HG03159 (cell line): ENCODE results near the gene NAXD.
"Not testable (repeated sequence)": the region's sequence is repeated elsewhere in the genome, so short reads cannot be mapped to it uniquely, and the experiment has no call there.

Source experiments
- ATAC-seq: cut with Tn5 transposase; IDR thresholded peaks from one replicate; pipeline ENCODE4 v1.9.1; 2021; ENCODE audit warnings: mild to moderate bottlenecking, moderate library complexity; ENCODE audit not compliant: unreplicated experiment

NAXD gene

GRCh38 chr13:110593430-110594130 lies 21.8 kb upstream of the NAXD start:
- ATAC-seq: peak; percentile 92

DNA sequence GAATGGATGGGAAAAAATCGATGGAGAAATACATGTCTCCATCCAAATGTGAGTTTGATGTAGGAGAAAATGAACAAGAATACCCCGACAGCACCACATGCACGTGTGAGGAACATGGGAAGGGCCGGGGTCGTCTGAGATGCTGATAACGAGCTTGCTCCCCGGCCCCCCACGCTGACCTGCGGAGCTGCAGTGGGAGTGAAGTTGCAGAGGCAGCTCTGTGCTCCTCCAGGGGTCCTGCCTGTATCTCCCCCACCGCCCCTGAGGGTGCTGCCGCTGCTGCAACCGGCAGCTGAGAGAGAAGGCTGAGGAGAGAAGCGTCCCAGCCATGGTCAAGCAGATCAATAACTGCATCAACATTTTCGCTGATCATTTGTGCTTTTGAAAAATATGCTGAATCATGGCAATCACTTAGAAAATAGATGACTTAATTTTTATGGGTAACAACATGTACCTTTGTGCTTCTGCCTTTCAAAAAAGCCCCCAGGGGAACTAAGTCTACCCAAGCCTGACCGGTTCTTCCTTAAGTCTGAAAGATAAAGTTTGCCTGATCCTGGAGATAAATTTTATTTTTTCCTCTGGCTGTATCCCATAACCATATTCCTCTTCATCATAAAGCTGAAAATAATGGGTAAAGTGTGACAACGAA lies 18.2 kb upstream of the NAXD start:
- no peak for ATAC-seq

GRCh38 chr13:110600261-110600819 lies 15.0 kb upstream of the NAXD start:
- no peak for ATAC-seq

GRCh38 chr13:110600980-110601379 lies 14.4 kb upstream of the NAXD start:
- ATAC-seq: no peak

DNA sequence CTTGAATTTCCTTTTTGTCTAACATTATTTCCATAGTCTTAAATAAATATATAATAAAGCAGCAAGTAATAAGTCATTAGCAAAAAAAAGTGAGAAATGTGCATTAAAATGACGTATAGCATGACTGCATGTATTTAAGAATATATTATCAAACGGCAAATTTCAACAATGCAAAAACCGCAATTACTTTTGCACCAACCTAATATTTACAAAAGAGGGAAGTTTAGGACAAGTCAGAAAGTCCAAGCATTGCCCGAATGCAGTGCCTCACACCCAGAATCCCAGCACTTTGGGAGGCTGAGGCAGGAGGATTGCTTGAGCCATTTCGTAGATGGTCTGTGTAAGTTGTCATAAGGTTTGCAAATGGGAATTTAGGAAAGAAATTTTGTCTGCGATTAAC lies 10.2 kb upstream of the NAXD start:
- no peak for ATAC-seq

- ATAC-seq: not testable (repeated sequence)
Measured at GRCh38 chr13:110606281-110606680, 9.1 kb upstream of the NAXD start.

- ATAC-seq: no peak
Measured at GRCh38 chr13:110607675-110608224, 7.6 kb upstream of the NAXD start.

DNA sequence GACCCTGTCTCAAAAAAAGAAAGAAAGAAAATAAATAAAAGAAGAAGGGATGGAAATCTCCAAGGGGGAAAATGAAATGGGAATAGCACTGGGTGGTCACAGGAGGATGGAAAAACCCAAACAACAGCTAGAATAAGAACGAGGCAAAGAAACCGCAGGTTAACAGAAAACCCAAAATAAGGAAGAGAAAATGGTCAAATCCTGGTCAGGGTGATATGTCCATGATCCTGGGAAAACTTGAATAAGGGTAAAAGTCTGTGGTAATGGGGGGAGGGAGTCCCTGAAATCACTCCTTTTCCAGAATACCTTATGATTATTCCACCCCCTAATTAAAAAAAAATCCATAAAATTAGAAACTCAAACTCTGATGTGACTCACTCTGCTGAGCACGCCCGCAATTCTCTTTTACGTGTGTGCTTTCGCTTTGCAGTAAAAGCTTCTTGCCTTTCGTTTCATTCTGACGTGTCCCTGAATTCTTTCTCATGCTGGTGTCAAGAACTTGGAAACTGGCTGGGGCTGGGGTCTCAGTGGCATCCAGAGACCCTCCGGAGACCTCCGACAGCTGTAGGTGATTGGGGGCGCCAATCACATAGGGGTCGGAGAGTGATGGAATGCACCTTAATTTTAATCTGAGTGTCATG lies 4.3 kb upstream of the NAXD start:
- no peak for ATAC-seq

GRCh38 chr13:110615005-110615321 lies 382 bp upstream of the NAXD start:
- no peak for ATAC-seq

DNA sequence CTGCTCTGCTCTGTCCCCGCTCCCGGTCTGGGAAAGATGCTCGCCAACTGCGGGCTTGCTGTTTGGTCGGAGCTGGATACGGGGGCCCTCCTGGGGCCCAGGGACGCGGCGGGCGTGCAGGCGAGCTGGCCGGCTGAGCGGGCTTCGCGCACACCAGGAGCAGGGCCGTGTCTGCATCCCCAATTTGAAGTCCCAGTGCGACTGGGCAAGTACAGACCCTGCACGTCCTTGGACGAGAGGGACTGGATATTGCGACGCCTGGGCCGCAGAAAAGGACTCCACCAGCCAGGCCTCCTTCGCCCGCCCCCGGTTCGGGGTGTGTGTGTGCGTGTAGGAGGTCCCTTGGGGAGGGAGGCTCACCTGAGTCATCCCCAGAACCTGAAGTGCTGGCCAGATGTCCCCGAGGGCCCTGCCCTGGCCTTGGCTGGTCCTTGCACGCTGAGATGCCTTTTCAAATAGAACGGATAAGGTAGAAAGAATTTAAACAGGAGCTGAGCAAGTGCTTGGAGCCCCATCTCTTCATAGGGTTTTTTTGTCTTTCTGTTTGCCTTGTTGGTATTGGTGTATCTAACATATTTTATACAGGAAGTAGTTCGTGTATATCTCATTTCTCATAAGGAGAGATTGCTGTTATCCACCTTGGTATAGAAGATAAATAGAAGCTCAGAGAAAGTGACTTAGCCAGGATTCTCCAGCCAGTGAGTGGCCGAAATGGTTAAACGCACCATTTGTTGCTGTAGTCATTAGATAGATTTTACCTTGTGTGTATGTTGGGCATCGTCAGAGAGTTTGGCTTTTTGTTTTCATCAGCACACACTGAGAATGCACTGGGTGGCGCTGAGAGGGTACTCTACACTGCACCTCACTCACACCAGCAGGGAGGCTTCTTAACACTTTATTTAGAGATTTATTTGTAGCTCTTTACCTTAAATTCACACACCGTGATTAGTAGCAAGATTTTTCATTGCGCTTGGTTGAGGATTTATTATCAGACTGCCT lies 1.1 kb downstream of the NAXD start:
- ATAC-seq: peak; percentile 35

DNA sequence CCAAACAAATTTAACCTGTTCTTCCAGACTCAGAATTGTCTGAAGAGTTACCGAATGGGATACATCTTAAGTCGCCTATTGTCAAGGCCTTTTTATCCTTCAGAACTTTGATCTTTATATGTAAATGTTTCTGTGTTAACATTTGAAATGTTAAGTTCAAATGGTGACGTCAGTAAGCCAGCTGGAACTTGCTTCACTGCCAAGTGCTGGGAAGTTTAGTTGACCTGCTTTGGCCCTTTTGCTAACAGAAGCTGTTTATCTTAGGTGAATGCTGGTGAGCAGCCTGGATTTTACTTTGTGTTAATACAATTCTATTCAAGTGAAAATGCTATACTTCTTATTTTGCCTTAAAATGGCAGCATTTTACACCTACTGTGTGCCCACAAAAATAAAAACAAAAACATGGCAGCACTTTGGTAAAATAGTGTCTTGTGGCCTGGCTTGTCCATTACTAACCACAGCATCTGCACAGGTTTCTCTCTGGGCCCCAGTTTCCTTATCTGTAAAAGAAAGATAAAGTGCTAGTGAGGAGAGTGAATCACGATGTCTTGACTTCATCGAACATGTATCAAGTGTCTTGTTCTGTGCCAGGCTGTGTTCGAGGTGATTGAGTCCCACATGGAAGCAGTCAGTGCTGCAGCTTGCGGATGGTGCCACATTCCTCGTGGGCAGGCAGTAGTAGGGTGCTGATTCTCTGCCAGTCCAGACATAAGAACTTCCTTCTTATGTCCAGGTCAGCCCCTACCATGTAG lies 2.2 kb downstream of the NAXD start:
- no peak for ATAC-seq

DNA sequence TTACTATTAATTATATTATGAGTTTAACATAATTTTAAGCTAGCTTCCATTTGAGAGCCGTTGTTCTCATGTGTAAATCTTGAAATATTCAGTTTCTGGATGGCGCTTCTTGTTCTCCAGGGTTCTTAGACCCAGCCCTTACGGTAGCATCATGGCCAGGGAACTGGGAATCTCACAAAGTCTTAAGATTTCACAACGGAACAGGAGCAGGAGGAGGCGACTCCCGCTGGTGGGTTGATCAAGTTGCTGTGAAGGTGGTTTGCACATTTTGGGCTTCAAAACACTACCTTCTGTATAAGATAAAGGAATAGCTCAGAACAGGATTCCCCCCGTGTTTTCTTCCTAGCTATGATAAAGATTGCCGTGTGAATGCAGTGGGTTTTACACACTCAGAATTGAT lies 2.8 kb downstream of the NAXD start:
- ATAC-seq: no peak

DNA sequence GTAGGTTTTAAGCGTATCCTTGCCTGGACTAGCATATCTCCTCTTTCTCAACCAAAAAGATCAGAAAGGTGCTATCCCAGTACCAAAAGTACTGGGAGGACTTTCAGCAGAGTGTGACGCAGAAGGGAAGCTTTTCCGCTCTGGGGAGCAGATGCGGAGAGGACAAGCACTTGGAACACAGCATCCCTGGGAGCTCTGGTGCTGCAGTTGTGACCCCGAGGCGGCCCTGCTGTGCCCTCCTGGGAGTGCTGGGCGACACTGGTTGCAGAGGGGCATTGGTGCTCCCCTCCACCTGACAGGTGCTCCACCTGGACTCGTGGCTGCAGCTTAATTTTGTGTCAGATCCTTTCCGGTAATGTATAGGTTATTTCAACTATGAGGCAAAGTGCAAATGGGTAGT lies 3.4 kb downstream of the NAXD start:
- ATAC-seq: no peak

DNA sequence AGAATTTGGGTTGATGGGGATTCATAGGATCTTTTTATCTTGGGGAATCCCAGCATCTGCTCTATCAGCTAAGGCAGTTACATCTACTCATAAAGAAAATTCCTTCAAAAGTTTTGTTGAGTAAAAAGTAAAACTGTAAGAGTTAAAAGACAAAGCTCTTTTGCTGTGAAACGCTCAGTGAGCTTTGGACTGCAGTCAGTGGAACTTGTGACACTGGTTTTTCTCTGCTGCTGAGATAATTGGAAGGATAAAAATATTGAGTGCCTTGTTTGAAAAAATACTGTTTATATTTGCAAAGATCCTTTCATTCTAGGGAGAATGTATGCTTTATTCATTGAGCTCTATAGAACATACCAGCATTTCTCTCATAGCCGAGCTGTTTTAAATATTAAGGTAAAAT lies 5.3 kb downstream of the NAXD start:
- no peak for ATAC-seq

DNA sequence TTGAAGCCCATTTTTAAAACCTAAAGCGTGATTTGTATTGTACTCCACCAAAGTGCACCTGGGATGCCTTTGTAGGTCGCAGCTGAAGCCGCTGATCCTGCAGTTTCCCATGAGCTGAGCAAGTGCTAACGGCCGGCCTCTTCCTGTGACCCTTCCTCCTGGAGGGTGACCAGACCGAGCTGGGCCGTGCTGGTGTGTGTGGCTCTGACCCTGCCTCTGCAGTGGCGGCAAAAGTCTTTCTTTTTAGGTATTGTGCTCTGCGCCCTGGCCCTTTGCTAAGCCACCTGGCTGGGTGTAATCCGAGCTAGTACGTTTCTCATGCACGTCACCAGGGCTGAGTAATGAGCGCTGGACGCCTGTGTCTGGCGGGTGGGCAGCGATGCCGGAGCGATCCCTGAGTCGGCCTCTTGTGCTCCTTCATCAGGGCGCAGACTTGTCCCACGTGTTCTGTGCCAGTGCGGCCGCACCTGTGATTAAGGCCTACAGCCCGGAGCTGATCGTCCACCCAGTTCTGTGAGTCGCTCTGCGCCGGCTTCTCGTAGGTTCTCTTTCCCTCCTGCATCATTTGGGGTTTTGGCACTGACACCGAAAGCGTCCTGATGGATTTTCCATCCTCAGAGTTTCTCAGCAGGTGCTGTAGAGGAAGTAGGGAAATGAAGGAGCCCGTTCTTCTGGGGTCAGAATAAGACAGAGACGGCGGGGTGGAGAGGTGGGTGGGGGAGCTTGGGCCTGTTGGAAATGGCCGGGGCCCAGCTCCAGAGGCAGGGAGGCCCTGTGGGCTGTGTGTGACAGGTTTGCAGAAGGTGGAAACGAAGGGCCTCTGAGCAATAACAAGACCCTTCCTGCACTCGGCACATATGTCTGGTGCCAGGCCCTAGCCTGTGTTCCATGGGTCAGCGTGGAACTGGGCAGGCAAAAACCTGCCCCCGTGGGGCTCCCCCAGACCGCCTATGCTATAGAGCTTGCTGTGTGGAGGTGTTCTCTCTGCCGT lies 9.7 kb downstream of the NAXD start:
- no peak for ATAC-seq

DNA sequence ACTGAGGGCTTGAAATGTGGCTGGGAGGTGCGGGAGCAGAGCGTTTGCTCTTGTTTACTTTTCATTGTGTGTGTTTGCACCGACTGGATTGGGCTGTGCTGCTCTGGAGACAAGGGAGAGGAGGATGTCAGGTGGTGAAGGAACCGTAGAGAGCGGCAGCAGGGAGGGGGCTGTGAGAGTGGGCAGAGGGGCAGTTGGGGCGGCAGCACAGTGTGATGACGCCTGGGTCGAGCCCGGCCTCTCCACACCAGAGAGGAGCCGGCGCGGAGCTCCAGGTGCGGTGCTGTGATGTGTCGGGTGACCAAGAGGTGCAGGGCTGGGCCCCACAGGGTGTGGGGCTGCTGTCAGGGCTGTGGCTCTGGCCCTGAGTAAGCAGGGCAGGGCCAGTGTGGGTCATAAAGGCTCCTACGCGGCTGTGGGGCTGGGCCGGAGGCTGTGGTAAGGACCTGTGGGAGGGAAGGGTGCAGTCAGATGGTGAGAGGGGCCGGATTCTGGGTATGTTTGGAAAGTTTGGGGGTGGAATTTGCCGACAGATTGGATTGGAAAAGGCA lies 10.5 kb downstream of the NAXD start:
- no peak for ATAC-seq

DNA sequence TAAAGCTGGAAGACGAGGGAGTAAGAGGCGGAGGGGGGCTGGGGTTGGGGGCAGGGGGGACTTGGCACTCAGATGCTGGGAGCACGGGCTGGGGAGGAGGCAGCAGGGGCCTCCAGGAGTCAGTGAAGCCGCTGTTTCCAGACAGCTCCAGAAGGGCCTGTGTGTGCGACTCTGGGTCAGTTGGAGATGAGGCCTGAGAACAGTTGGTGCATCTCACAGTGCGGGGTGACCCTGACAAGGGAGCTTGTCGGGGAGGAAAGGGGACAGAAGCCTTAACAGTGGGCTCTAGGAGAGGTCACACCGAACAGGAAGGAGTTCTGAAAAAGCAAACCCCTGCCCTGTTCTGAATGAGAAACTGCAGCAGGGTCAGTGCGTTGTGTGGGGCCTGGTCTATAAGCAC lies 11.2 kb downstream of the NAXD start:
- no peak for ATAC-seq

DNA sequence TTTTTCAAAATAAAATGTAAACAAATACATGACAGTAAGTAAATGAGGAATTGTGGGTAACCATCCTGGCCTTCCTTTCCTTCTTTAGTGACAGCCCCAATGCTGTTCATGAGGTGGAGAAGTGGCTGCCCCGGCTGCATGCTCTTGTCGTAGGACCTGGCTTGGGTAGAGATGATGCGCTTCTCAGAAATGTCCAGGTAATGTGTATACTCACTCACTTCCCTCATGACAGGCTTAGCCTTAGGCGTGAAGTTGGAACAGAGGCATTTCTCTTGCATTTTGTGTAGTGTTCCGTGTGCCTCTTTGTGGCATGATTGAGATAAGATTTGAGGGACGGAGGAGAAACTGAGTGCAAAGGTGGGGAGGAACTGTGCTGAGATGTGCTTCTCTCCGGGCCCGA lies 12.0 kb downstream of the NAXD start:
- no peak for ATAC-seq
